Activated T-helper 17 cell treated with anti-CD3 and anti-CD28 coated beads, Interleukin-2, amount 50 U/mL, for 72 hours (primary cell): Measurements from ENCODE around the gene PCNA. TPM values are rescaled to one million over a fixed set of nuclear protein-coding genes. Genes with fewer than 3 reads are reported as not detected.

Experiments used
- ATAC-seq: fragments of 150-1000 bp; cut with Tn5 transposase; replicated peaks from 2 replicates; pipeline ENCODE4 v1.10.0; 2021; ENCODE audit warnings: mild to moderate bottlenecking, moderate library complexity
- H3K27ac Mint-ChIP-seq: one replicate; pipeline ENCODE4 v1.8.0; 2022; ENCODE audit warnings: mixed read lengths
- H3K27me3 Mint-ChIP-seq: one replicate; pipeline ENCODE4 v1.8.0; 2022; ENCODE audit warnings: mixed read lengths
- H3K36me3 Mint-ChIP-seq: one replicate; pipeline ENCODE4 v1.8.0; 2022; ENCODE audit warnings: low read depth, mild to moderate bottlenecking, mixed read lengths
- H3K4me1 Mint-ChIP-seq: one replicate; pipeline ENCODE4 v1.8.0; 2022; ENCODE audit warnings: mixed read lengths
- H3K4me3 Mint-ChIP-seq: one replicate; pipeline ENCODE4 v1.8.0; 2022; ENCODE audit warnings: mild to moderate bottlenecking, mixed read lengths
- H3K9me3 Mint-ChIP-seq: one replicate; pipeline ENCODE4 v1.8.0; 2022; ENCODE audit warnings: mixed read lengths
- total RNA-seq, 2 donors: library from RNA; stranded (reverse); gene quantifications; one replicate each; pipeline ENCODE4 v1.2.3, GENCODE V29; 2022

The PCNA gene
- total RNA-seq, 2 donors from 2014 or later = 346 to 572 TPM

GRCh38 chr20:5149892-5150225 is 30.1 kb upstream of the PCNA start:
- Mint-ChIP-seq H3K4me3 (no peak overlapping the region), H3K36me3 (peaks cover 34% of the 10 kb centered on the region), H3K27me3 (no peaks in the 10 kb centered on the region), H3K4me1 (peaks cover 63% of the 10 kb centered on the region), H3K9me3 (no peaks in the 10 kb centered on the region), H3K27ac (no peak overlapping the region)
- no peak for ATAC-seq

GRCh38 chr20:5148581-5148980 is 28.8 kb upstream of the PCNA start:
- ATAC-seq = no peak
- H3K4me3 Mint-ChIP-seq = no peak overlapping the region
- H3K9me3 Mint-ChIP-seq = no peaks in the 10 kb centered on the region
- H3K27ac Mint-ChIP-seq = no peak overlapping the region
- peaks cover 64% of the 10 kb centered on the region for H3K4me1 Mint-ChIP-seq
- H3K27me3 Mint-ChIP-seq = no peaks in the 10 kb centered on the region
- H3K36me3 Mint-ChIP-seq = peaks cover 43% of the 10 kb centered on the region

GRCh38 chr20:5146871-5147592 is 27.3 kb upstream of the PCNA start:
- Mint-ChIP-seq H3K9me3 (no peaks in the 10 kb centered on the region), H3K27me3 (no peaks in the 10 kb centered on the region), H3K27ac (peak overlapping the region; percentile 7), H3K36me3 (peaks cover 38% of the 10 kb centered on the region), H3K4me3 (no peak overlapping the region), H3K4me1 (peaks cover 57% of the 10 kb centered on the region)
- ATAC-seq = no peak

- ATAC-seq = no peak
- Mint-ChIP-seq H3K27me3 (no peaks in the 10 kb centered on the region), H3K36me3 (peaks cover 35% of the 10 kb centered on the region), H3K9me3 (no peaks in the 10 kb centered on the region), H3K27ac (peak overlapping the region; percentile 5), H3K4me3 (peak overlapping the region; percentile 38), H3K4me1 (peaks cover 62% of the 10 kb centered on the region)
These were observed 26.4 kb upstream of the PCNA start for GRCh38 chr20:5146099-5146668.

DNA sequence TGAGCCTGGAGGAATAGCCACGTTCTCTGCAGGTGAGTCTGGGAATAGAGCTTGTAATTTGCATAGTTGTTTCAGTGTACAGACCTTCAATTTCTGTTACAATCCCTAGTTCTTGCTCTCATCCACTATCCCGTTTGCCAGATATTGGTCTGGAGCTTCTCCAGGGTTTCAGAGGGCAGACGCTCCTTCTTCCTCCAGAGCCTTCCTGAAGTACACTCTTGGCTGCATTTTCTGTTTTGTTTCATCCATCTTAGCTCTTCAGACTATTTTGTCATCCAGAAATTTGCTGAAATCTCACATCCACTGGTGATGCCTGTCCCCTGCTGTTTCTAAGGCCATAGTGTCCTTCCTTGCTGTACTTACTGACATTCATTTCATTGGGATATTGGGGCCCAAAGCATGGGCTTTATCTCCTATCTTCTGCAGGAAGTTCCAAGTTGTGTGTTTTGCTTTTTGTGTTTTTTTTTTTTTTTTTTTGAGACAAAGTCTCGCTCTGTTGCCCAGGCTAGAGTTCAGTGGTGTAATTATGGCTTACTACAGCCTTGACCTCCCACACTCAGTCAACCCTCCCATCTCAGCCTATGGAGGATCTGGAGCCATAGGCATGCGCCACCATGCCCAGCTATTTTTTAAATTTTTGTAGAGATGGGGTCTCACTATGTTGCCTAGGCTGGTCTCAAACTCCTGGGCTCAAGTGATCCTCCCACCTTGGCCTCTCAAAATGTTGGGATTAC is 25.8 kb upstream of the PCNA start:
- Mint-ChIP-seq H3K27ac (peak overlapping the region; percentile 5), H3K4me1 (peaks cover 59% of the 10 kb centered on the region), H3K27me3 (no peaks in the 10 kb centered on the region), H3K36me3 (peaks cover 35% of the 10 kb centered on the region), H3K4me3 (peak overlapping the region; percentile 38), H3K9me3 (no peaks in the 10 kb centered on the region)
- no peak for ATAC-seq

DNA sequence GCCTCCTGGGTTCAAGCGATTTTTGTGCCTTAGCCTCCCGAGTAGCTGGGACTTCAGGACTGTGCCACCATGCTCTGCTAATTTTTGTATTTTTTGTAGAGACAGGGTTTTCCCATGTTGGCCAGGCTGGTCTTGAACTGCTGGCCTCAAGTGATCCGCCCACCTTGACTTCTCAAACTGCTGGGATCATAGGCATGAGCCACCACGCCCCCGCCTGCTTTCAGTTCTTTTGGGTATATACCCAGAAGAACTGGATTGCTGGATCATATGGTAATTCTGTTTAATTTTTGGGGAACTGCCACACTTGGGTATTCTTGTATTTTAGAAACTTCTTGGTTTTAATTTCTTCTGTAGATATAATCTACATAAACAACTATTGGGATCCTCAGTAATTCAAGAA is 24.1 kb upstream of the PCNA start:
- Mint-ChIP-seq H3K27me3 (no peaks in the 10 kb centered on the region), H3K36me3 (peaks cover 35% of the 10 kb centered on the region), H3K9me3 (no peaks in the 10 kb centered on the region), H3K4me3 (peak overlapping the region; percentile 48), H3K4me1 (peaks cover 55% of the 10 kb centered on the region), H3K27ac (peak overlapping the region; percentile 81)
- ATAC-seq = peak; percentile 26

- no peak for ATAC-seq
- H3K9me3 Mint-ChIP-seq = no peaks in the 10 kb centered on the region
- no peak overlapping the region for H3K4me3 Mint-ChIP-seq
- H3K27me3 Mint-ChIP-seq = no peaks in the 10 kb centered on the region
- H3K36me3 Mint-ChIP-seq = peaks cover 35% of the 10 kb centered on the region
- no peak overlapping the region for H3K27ac Mint-ChIP-seq
- H3K4me1 Mint-ChIP-seq = peaks cover 35% of the 10 kb centered on the region
These were observed 21.9 kb upstream of the PCNA start for GRCh38 chr20:5141615-5142014.

- no peak overlapping the region for H3K4me3 Mint-ChIP-seq
- peak overlapping the region; percentile 20 for H3K27ac Mint-ChIP-seq
- H3K4me1 Mint-ChIP-seq = peaks cover 30% of the 10 kb centered on the region
- no peak for ATAC-seq
- peaks cover 25% of the 10 kb centered on the region for H3K36me3 Mint-ChIP-seq
- H3K9me3 Mint-ChIP-seq = no peaks in the 10 kb centered on the region
- H3K27me3 Mint-ChIP-seq = no peaks in the 10 kb centered on the region
These were observed 20.4 kb upstream of the PCNA start for GRCh38 chr20:5140195-5140594.

DNA sequence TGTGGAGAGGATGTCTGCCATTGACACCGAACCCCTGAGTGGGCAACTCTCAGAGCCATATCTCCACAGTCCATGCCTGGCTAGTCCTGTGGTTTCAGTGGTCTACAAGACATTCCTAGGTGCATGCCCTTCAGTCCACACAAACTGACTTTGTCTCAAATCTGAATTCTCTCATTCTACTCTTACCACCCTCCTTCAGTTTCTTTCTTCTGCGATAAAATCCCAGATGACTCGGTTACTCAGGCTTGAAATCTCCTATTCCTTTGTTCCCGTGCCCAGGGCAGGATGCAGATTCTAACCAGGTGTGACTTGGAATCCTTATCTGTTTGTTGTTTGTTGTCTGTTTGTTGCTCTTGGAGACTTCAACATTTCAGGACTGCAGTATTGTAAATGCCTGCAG is 16.3 kb upstream of the PCNA start:
- H3K4me3 Mint-ChIP-seq = no peak overlapping the region
- H3K27me3 Mint-ChIP-seq = no peaks in the 10 kb centered on the region
- no peaks in the 10 kb centered on the region for H3K9me3 Mint-ChIP-seq
- H3K4me1 Mint-ChIP-seq = peaks cover 13% of the 10 kb centered on the region
- ATAC-seq = no peak
- H3K36me3 Mint-ChIP-seq = peaks cover 20% of the 10 kb centered on the region
- no peak overlapping the region for H3K27ac Mint-ChIP-seq

GRCh38 chr20:5135363-5136012 is 15.7 kb upstream of the PCNA start:
- Mint-ChIP-seq H3K4me1 (peaks cover 13% of the 10 kb centered on the region), H3K27me3 (no peaks in the 10 kb centered on the region), H3K9me3 (no peaks in the 10 kb centered on the region), H3K4me3 (no peak overlapping the region), H3K36me3 (peaks cover 21% of the 10 kb centered on the region), H3K27ac (no peak overlapping the region)
- no peak for ATAC-seq

DNA sequence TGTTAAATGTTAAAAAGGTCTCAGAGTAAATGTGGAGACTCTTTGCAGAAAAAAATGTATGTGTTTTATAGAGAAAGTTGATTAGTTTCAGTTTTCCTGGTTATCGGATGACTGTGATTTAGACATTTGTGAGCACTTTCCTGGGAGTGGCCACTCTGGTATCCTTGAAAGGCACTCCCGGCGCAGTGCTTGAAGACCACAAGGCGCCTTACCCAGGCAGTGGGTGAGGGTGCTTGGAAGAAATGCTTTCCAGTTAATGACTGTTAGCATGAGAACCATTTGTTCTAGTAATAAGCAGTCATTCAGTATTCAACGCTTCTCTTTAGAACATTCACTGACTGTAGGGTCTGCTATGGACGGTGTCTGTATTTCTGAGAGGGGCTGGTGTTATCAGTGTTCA is 14.2 kb upstream of the PCNA start:
- Mint-ChIP-seq H3K9me3 (no peaks in the 10 kb centered on the region), H3K27ac (no peak overlapping the region), H3K4me3 (no peak overlapping the region), H3K4me1 (peaks cover 13% of the 10 kb centered on the region), H3K36me3 (peaks cover 21% of the 10 kb centered on the region), H3K27me3 (no peaks in the 10 kb centered on the region)
- ATAC-seq = no peak

DNA sequence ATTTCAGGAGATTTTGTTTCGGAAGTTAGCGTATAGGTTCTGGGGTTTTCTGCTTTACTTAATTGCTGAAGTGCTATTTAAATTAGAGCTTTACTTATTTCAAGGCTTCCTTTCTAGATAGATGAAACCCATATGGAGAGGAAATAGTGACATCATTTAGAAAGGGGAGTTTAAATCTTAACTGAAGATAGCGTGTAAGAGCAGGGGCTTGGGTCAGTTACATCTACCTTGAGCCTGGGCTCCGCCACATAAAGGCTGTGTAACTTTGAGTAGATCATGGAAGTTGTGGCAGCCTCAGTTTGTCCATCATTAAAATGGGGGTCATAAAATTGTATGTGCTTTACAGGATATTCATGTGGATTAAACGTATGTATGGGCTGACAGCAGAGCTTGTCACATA is 11.7 kb upstream of the PCNA start:
- H3K27me3 Mint-ChIP-seq = no peaks in the 10 kb centered on the region
- peak overlapping the region; percentile 26 for H3K27ac Mint-ChIP-seq
- H3K9me3 Mint-ChIP-seq = no peaks in the 10 kb centered on the region
- H3K36me3 Mint-ChIP-seq = peaks cover 38% of the 10 kb centered on the region
- no peak for ATAC-seq
- peaks cover 23% of the 10 kb centered on the region for H3K4me1 Mint-ChIP-seq
- H3K4me3 Mint-ChIP-seq = peak overlapping the region; percentile 5

- Mint-ChIP-seq H3K4me1 (peaks cover 26% of the 10 kb centered on the region), H3K9me3 (no peaks in the 10 kb centered on the region), H3K27ac (peak overlapping the region; percentile 97), H3K4me3 (peak overlapping the region; percentile 100), H3K27me3 (no peaks in the 10 kb centered on the region), H3K36me3 (peaks cover 30% of the 10 kb centered on the region)
- ATAC-seq = no peak
These were observed 9.1 kb upstream of the PCNA start for GRCh38 chr20:5128886-5129285.

DNA sequence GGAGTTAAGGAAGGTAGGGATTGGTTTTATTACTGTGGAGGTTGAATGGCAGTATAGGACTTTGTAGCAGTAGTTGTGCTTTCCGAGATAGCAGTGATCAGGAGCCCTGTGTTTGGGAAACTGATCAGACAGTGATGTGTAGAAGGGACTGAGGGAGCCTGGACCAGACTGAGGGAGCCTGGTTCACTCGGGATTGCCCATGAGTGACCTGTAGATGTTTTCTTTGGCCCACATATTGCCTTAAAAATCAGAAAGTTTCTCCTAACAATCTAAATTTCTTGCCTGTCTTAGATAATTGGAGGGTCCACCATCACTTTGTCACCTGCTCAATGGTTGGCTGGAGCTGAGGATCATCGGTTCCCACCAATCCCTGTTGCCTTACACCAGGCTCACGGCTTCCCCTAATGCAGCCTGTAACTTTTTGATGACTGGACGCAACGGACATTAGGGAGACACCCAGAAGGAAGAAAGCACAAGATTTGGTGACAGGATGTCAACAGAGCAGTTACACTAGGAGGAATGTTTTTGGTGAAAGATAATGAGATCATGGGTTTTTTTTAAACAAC is 8.2 kb upstream of the PCNA start:
- Mint-ChIP-seq H3K27me3 (no peaks in the 10 kb centered on the region), H3K4me3 (peak overlapping the region; percentile 100), H3K27ac (peak overlapping the region; percentile 97), H3K9me3 (no peaks in the 10 kb centered on the region), H3K36me3 (peaks cover 25% of the 10 kb centered on the region), H3K4me1 (peaks cover 28% of the 10 kb centered on the region)
- no peak for ATAC-seq
